GM18867 (cell line): ENCODE results near the gene DMAC1.

Source experiments
- ATAC-seq: cut with Tn5 transposase; IDR thresholded peaks from one replicate; pipeline ENCODE4 v1.9.1; 2021; ENCODE audit warnings: mild to moderate bottlenecking, moderate library complexity; ENCODE audit not compliant: unreplicated experiment

Gene DMAC1, protein sequence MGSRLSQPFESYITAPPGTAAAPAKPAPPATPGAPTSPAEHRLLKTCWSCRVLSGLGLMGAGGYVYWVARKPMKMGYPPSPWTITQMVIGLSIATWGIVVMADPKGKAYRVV

DNA sequence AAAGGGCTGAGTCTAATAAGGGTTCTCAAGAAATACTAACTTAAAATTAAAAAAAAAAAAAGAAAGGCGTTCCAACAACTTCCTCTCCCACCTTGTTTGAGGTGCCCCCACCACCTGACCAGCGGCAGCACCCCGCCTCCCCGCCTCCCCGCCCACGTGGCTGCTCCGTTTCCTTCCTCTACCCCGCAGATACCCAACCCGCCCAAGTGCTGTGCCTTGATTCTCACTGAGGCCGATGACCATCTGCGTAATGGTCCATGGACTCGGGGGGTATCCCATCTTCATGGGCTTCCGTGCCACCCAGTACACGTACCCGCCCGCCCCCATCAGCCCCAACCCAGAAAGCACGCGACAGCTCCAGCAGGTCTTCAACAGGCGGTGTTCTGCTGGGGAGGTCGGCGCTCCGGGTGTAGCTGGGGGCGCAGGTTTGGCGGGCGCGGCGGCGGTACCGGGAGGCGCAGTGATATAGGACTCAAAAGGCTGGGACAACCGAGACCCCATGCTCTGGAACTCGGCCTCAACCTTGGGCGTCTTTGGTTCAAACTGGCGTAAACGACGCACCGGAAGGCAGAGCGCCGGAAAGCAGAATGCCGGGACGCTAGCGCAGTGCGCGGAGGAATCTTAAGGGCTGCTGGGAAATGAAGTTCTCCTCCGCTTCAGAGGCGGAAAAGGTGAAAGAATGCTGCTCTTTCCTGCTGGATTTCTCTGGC, at the start of gene DMAC1:
Gene DMAC1 (minus strand): TSS at position 545 of the 710 bp plus-strand sequence. CDS start 44 bp downstream, at position 501.
- peak; percentile 93 for ATAC-seq

DNA sequence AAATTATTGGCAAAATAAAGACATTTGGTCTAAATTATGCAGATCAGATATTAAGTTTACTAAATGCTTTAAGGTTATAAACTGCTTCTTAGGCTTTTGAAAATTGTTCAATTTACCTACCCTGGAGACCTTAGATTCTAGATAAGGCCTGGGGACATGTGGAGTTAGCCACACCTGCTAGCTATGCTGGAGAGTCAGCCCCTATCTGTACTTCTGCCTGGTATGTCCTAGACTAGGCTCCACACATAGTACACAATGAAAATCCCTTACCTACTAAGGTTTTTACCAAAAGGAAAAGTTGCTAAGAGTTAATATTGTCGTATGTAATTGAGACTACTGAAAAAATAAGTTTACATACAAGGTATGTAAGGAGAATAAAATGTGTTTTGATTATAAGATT, 49.8 kb upstream of the DMAC1 start:
- ATAC-seq, result no peak

DNA sequence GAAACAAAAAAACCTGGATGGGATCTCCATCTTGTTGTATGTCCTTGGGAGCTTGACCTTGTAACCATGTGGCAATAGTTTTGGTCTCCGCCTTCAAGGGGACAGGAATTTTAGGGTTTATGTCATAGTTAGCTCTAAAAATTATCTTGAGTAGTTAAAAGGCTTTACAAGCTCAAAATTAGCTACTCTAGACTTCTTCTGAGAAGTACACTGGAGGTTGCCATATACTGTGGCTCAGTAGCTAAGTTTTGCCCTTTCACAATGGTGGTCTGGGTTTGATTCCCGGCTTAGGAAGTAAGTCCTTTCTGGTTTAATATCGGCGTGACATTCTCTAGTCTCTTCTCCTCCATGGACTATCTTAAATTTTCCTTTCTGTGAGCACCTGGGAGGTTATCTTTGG, 48.9 kb upstream of the DMAC1 start:
- no peak for ATAC-seq

- ATAC-seq, result no peak
These were observed 44.7 kb upstream of the DMAC1 start for GRCh38 chr9:7844242-7844641.

- ATAC-seq, result no peak
These were observed 42.3 kb upstream of the DMAC1 start for GRCh38 chr9:7841831-7842230.

GRCh38 chr9:7834531-7834930, 35.0 kb upstream of the DMAC1 start:
- no peak for ATAC-seq

- no peak for ATAC-seq
These were observed 28.8 kb upstream of the DMAC1 start for GRCh38 chr9:7828334-7828733.

- ATAC-seq, result no peak
These were observed 28.2 kb upstream of the DMAC1 start for GRCh38 chr9:7827792-7828191.

DNA sequence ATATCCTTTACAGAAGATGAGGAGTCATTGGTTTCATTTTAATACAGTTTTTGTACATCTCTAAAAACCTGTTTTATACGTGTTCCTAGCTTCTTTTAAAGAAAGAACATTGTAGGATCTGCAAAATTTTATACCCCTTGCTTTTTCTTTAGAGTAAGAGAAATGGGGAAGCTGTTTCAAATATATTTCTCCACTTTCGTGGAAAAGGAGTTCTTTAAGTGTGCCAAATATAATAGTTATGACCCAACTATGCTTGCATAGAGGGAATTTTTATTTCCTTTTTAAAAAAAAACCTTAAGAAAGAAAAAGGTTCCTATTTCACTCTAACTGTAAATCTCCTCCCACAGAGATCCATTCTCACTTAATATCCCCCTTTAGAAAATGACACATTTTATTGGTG, 27.5 kb upstream of the DMAC1 start:
- no peak for ATAC-seq

GRCh38 chr9:7823651-7824050, 24.1 kb upstream of the DMAC1 start:
- no peak for ATAC-seq

GRCh38 chr9:7819984-7820383, 20.4 kb upstream of the DMAC1 start:
- no peak for ATAC-seq

GRCh38 chr9:7816021-7816420, 16.4 kb upstream of the DMAC1 start:
- ATAC-seq, result no peak

DNA sequence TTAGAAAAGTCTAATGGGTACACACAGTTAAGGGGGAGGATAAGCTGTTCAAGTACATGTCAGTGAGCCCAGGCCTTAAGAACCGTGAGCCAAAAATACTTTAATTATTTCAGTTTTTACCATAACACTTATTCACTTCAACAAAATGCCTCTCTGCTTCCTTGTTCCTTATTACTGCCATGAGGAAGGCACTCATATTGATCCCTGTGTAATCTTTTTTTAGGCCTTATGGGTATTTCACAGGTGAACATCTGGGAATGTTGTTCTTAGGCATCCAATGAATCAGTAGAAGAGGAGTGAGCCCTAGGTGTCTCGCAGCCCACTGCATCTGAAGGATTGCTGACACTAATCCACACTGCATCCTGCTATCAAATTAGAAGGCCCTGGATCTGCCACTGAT, 13.5 kb upstream of the DMAC1 start:
- no peak for ATAC-seq

DNA sequence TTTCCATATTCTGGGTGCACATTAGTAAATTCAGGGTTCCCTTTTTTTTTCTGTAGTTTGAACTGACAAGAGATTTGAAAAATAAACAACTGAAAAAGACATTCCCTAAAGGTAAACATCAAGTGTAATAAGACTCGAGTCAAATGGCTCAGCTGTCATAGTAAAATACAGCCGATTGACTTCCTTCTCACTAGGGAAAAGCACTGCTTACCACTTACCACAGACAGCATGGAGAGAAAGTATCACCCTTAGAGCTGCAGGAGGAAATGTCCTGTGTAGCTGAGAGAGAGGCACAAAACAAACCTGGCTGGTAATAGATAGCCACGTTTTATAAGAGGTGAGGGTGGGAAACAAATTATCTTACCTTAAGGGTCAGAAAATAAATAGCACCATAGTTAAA, 12.1 kb upstream of the DMAC1 start:
- ATAC-seq, result no peak

DNA sequence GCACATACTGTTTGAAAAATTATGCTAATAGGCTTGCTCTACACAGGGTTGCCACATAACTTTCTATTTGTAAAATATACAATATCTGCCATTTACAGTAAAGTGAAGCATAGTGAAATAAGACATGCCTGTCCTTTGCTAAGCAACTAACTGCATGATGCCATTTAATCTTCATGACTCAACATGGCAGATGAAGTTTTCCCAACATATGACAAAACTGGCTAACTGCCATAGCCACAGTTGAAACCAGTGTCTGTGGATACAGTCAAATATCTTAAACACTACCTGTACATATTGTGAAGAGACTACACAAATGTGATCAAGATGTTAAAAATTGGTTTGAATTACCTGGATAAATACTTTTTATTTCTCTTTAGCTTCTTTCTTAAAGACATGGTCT, 3.1 kb upstream of the DMAC1 start:
- ATAC-seq, result no peak

GRCh38 chr9:7799944-7800285, 337 bp upstream of the DMAC1 start:
- ATAC-seq, result peak; percentile 21

- no peak for ATAC-seq
These were observed 5.4 kb downstream of the DMAC1 start for GRCh38 chr9:7794196-7794595.

- ATAC-seq, result no peak
These were observed 8.2 kb downstream of the DMAC1 start for GRCh38 chr9:7791394-7791793.

DNA sequence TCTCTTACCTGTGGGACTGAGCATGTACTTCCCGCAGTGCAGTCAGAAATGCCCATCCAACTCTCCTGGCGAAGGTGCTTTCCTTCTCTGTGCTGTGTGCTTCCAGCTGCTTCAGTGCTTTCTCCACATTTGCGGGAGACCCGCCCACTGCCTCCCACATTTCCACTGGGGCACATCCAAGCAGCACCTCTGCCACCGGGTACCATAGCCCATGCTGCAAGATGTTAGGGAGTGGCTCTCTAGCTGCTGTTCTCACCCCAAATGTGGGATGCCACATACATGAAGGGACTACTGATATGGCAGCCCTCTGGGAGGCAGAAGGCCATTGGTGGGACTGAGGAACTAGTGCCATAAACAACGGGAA, 8.8 kb downstream of the DMAC1 start:
- no peak for ATAC-seq

- no peak for ATAC-seq
These were observed 9.4 kb downstream of the DMAC1 start for GRCh38 chr9:7790022-7790818.

DNA sequence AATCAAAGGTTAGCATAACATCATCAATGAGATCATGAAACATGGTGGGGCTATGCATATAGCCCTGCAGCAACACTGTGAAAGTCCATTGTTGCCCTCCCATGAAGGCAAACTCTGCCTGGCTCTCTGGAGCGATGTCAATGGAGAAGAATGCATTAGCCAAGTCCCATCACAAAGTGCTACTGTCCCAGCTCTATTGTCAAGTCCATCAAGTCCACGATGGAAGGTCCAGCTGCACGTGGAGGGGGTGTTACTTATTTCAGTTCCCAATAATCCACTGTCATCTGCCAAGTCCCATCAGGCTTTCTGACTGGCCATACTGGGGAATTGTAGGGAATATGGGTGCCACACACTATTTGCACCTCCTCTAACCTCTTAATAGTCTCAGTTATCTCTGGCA, 10.8 kb downstream of the DMAC1 start:
- ATAC-seq, result no peak

- no peak for ATAC-seq
These were observed 13.8 kb downstream of the DMAC1 start for GRCh38 chr9:7785813-7786212.
